Lung (tissue), 12 donors: ENCODE results near the gene SLC38A3. TPM values are rescaled to one million over a fixed set of nuclear protein-coding genes. Genes with fewer than 3 reads are reported as not detected.

ENCODE experiments used
- ATAC-seq: fragments of 200-7000 bp; cut with Tn5 transposase; one replicate; pipeline ENCODE4 v1.9.1; 2020; ENCODE audit warnings: moderate number of reproducible peaks; ENCODE audit not compliant: insufficient read depth, low FRiP score
- DNase-seq, 3 donors: peaks; one replicate each; pipeline ENCODE4 v3.0.0-alpha.2; 2013 to 2017
- H3K27ac ChIP-seq, 2 donors: one replicate each; pipeline ENCODE4 v1.5.1; 2013; ENCODE audit warnings: mild to moderate bottlenecking in 2 of 2, moderate library complexity in 2 of 2, control low read depth in 1 of 2, inconsistent platforms in 1 of 2, low read depth in 1 of 2, low read length in 1 of 2
- H3K27me3 ChIP-seq, 3 donors: one replicate each; pipeline ENCODE4 v1.5.1; 2013; ENCODE audit warnings: low read length in 2 of 3; ENCODE audit not compliant: control insufficient read depth in 3 of 3, insufficient read depth in 3 of 3
- H3K36me3 ChIP-seq, 4 donors: one replicate each; pipeline ENCODE4 v1.5.1; 2013; ENCODE audit warnings: low read length in 4 of 4, mild to moderate bottlenecking in 1 of 4, moderate library complexity in 1 of 4; ENCODE audit not compliant: control insufficient read depth in 4 of 4, insufficient read depth in 4 of 4
- H3K4me1 ChIP-seq, 5 donors: one replicate each; pipeline ENCODE4 v1.5.1; 2013; ENCODE audit warnings: low read length in 5 of 5, mild to moderate bottlenecking in 2 of 5, moderate library complexity in 1 of 5; ENCODE audit not compliant: control insufficient read depth in 5 of 5, insufficient read depth in 5 of 5
- H3K4me3 ChIP-seq: one replicate; pipeline ENCODE4 v1.5.1; 2013; ENCODE audit warnings: mild to moderate bottlenecking, control low read depth, moderate library complexity
- H3K9ac ChIP-seq, 2 donors: one replicate each; pipeline ENCODE4 v1.5.1; 2013; ENCODE audit warnings: low read length in 2 of 2, control low read depth in 1 of 2; ENCODE audit not compliant: insufficient read depth in 1 of 2
- H3K9me3 ChIP-seq, 4 donors: one replicate each; pipeline ENCODE4 v1.5.1; 2013; ENCODE audit warnings: low read length in 3 of 4, mild to moderate bottlenecking in 1 of 4, moderate library complexity in 1 of 4; ENCODE audit not compliant: control insufficient read depth in 4 of 4, insufficient read depth in 3 of 4
- CTCF ChIP-seq: IDR thresholded peaks from 2 replicates; pipeline ENCODE4 v1.5.1; 2012; ENCODE audit warnings: mild to moderate bottlenecking; ENCODE audit errors: control extremely low read depth, extremely low read depth
- WGBS, 2 donors: extraction: QIAGEN DNeasy Blood & Tissue Kit; methylation state at CpG; one replicate each; pipeline ENCODE4 v1.1.7; 2013; 5-methylcytosine and 5-hydroxymethylcytosine counted together
- polyA plus RNA-seq, 2 donors: library from polyadenylated mRNA; stranded (reverse); fragments of 200-250 nt; gene quantifications; one replicate each; pipeline ENCODE4 v1.2.1, GENCODE V29; 2013
- total RNA-seq, 2 donors: library from RNA; depleted of rRNA in 1 of 2; stranded (reverse); fragments of >200 nt in 1 of 2; gene quantifications; one replicate each; pipeline ENCODE4 v1.2.1, GENCODE V29; 2014 to 2021
- donor health status: control.
- donor health status: control.
- donor health status: Bipolar disorder and iron deficiency.
- donor health status: healthy.
- donor health status: DM: yes; HTN: yes; CAD: no.

The SLC38A3 gene
- total and polyA plus RNA-seq, 4 donors: 0.08 to 4.3 (median 0.33) TPM

GRCh38 chr3:50248387-50248786, 43.3 kb downstream of the SLC38A3 start:
- TF ChIP-seq CTCF: no peak
- Histone ChIP-seq H3K36me3 (peaks cover 0 to 32% (median 13%) of the 10 kb centered on the region in 4 donors), H3K9ac (peak overlapping the region in 1 of 2 donors; percentile 19), H3K4me1 (peaks cover 0 to 59% (median 14%) of the 10 kb centered on the region in 5 donors), H3K27me3 (no peaks in the 10 kb centered on the region), H3K9me3 (no peaks in the 10 kb centered on the region), H3K4me3 (no peak overlapping the region), H3K27ac (peak overlapping the region; percentile 51 to 89)
- no peak for DNase-seq
- WGBS, 2 donors: 16 to 32% methylated on average over 3 of the region's 3 CpGs
- no peak for ATAC-seq

GRCh38 chr3:50249457-50249856, 44.4 kb downstream of the SLC38A3 start:
- Histone ChIP-seq H3K4me3 (no peak overlapping the region), H3K27me3 (no peaks in the 10 kb centered on the region), H3K9me3 (no peaks in the 10 kb centered on the region), H3K36me3 (peaks cover 0 to 41% (median 13%) of the 10 kb centered on the region in 4 donors), H3K27ac (peak overlapping the region; percentile 51 to 89), H3K4me1 (peaks cover 0 to 64% (median 14%) of the 10 kb centered on the region in 5 donors), H3K9ac (no peak overlapping the region)
- 82 to 93% methylated on average over 5 of the region's 5 CpGs for WGBS, 2 donors
- no peak for TF ChIP-seq CTCF
- no peak for DNase-seq
- ATAC-seq: no peak

GRCh38 chr3:50250514-50250913, 45.4 kb downstream of the SLC38A3 start:
- Histone ChIP-seq H3K4me3 (no peak overlapping the region), H3K9ac (no peak overlapping the region), H3K27me3 (no peaks in the 10 kb centered on the region), H3K9me3 (no peaks in the 10 kb centered on the region), H3K4me1 (peaks cover 0 to 66% (median 11%) of the 10 kb centered on the region in 5 donors), H3K36me3 (peaks cover 0 to 49% (median 18%) of the 10 kb centered on the region in 4 donors), H3K27ac (peak overlapping the region; percentile 21 to 78)
- ATAC-seq: no peak
- DNase-seq: no peak
- 90 to 96% methylated on average over 4 of the region's 4 CpGs for WGBS, 2 donors
- no peak for TF ChIP-seq CTCF

GRCh38 chr3:50251220-50251619, 46.1 kb downstream of the SLC38A3 start:
- no peak for TF ChIP-seq CTCF
- ATAC-seq: no peak
- Histone ChIP-seq H3K4me3 (no peak overlapping the region), H3K9me3 (no peaks in the 10 kb centered on the region), H3K36me3 (peaks cover 3 to 54% (median 20%) of the 10 kb centered on the region in 4 donors), H3K9ac (no peak overlapping the region), H3K27me3 (no peaks in the 10 kb centered on the region), H3K4me1 (peaks cover 0 to 61% (median 6%) of the 10 kb centered on the region in 5 donors), H3K27ac (peak overlapping the region; percentile 37 to 43)
- 79 to 88% methylated on average over 8 of the region's 8 CpGs for WGBS, 2 donors
- no peak for DNase-seq
